ENCODE results near the gene CD177.
"Not testable (repeated sequence)": the region's sequence is repeated elsewhere in the genome, so short reads cannot be mapped to it uniquely, and the experiment has no call there.

Gene CD177

DNA sequence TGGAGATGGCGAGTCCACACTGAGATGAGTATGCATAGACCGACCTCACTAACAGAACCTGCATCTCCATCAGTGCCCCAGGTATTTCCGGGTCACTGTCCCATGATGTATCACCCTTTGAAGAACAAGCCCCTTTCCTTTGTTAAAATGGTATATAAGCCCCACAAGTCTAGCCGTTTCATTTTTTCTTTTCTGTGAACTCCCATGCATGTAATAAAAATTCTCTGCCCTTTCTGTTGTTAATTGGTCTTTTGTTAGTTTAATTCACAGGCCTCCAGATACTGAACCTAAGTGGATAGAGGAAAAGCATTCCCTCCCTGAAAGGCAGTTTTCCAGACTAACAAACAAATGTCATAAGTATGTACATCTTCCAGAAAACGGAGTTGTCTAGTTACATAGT lies 15.0 kb upstream of the CD177 start:
- H3K9me3 ChIP-seq (ENCODE audit: insufficient read depth, low read length), result no peaks in the 10 kb centered on the region
- TF ChIP-seq ZNF274 (IDR thresholded peaks at IDR 0.05; ENCODE audit: low read depth, low read length) (no peak), SUZ12 (IDR thresholded peaks at IDR 0.05; ENCODE audit: extremely low read depth, insufficient read depth, insufficient read length) (no peak), YY1 (IDR thresholded peaks at IDR 0.05; ENCODE audit: insufficient read depth, insufficient read length) (no peak)
- no peaks in the 10 kb centered on the region for H3K27me3 ChIP-seq (ENCODE audit: insufficient read depth, insufficient read length)
- H3K36me3 ChIP-seq (ENCODE audit: insufficient read depth, insufficient read length, low read length), result no peaks in the 10 kb centered on the region
- H3K4me3 ChIP-seq (ENCODE audit: insufficient read length, low read depth), result no peak overlapping the region
- no peak for DNase-seq (ENCODE audit: low read depth, low spot score)
- no peaks in the 10 kb centered on the region for H3K4me1 ChIP-seq (ENCODE audit: insufficient read depth, insufficient read length)
- no peak overlapping the region for H3K9ac ChIP-seq (ENCODE audit: insufficient read length, low read depth)

DNA sequence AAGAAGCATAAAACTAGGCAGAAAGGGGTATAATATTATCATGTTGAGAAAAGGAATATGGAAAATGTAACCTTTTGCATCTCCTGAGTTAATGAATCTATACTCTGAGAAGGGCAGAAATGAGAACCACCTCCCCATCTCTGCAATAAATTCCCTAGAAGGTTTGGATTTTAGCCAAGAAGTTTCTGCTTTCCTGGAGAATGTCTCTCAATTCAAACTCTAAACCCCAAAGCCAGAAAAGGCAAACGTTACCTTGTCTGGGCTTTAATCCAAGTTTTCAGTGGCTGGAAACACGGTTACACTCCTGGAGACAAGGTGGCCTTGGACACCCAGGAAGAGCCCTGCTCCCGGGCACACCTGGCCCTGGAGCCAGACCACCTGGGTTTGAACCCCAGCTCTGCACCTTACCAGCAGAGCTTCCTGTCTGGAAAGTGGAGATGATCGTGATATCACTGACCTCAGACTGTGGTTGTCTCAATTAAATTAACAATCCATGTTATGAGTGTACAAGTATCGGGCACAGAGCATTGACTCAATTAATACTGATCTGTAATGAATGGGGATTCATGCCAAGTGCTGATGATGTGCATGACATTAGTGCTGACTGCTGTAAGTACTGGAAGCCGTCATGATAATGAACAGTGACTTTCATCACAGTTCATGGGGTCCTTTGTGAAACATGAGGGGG lies 14.1 kb upstream of the CD177 start:
- not testable (repeated sequence) for H3K27me3 ChIP-seq (ENCODE audit: insufficient read depth, insufficient read length); H3K36me3 ChIP-seq (ENCODE audit: insufficient read depth, insufficient read length, low read length); H3K9ac ChIP-seq (ENCODE audit: insufficient read length, low read depth); DNase-seq (ENCODE audit: low read depth, low spot score); H3K4me3 ChIP-seq (ENCODE audit: insufficient read length, low read depth); H3K4me1 ChIP-seq (ENCODE audit: insufficient read depth, insufficient read length); H3K9me3 ChIP-seq (ENCODE audit: insufficient read depth, low read length)

DNA sequence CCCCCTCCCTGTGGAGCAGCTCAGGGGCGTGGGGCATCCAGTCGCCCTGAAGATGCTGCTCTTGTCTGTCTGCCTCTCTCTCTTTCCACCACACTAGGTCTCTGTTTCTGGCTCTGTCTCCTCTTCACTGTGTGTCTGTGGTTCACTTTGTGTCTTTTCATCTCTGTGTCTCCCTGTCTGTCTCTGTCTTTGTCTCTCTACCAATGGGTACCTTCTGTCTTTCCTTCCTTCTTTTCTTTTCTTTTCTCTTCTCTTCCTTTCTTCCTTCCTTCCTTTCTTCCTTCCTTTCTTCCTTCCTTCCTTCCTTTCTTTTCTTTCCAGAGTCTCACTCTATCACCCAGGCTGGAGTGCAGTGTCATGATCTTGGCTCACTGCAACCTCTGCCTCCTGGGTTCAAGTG lies 13.4 kb upstream of the CD177 start:
- not testable (repeated sequence) for H3K9ac ChIP-seq (ENCODE audit: insufficient read length, low read depth); H3K27me3 ChIP-seq (ENCODE audit: insufficient read depth, insufficient read length); DNase-seq (ENCODE audit: low read depth, low spot score); H3K9me3 ChIP-seq (ENCODE audit: insufficient read depth, low read length); H3K4me3 ChIP-seq (ENCODE audit: insufficient read length, low read depth); H3K36me3 ChIP-seq (ENCODE audit: insufficient read depth, insufficient read length, low read length); H3K4me1 ChIP-seq (ENCODE audit: insufficient read depth, insufficient read length)

DNA sequence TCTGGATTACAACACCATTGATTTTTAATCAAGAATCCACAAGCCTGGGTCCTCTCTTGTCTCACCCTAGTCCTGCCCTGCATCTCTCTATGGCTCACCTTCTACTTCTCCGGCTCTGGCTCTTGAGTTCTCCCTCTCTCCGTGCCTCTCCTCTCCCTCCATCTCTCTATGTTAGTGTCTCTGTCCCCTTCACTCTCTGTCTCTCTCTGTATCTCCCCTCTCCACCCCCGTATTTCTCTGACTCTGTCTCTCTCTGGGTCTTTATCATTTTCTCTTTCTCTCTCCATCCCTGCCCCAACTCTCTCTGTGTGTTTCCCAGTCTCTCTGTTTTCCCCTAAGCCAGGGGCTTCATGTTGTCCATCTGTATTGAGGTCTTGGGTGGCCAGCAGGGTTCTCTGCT lies 12.4 kb upstream of the CD177 start:
- not testable (repeated sequence) for H3K4me3 ChIP-seq (ENCODE audit: insufficient read length, low read depth); DNase-seq (ENCODE audit: low read depth, low spot score); H3K9ac ChIP-seq (ENCODE audit: insufficient read length, low read depth); H3K36me3 ChIP-seq (ENCODE audit: insufficient read depth, insufficient read length, low read length); H3K27me3 ChIP-seq (ENCODE audit: insufficient read depth, insufficient read length); H3K4me1 ChIP-seq (ENCODE audit: insufficient read depth, insufficient read length); H3K9me3 ChIP-seq (ENCODE audit: insufficient read depth, low read length)

DNA sequence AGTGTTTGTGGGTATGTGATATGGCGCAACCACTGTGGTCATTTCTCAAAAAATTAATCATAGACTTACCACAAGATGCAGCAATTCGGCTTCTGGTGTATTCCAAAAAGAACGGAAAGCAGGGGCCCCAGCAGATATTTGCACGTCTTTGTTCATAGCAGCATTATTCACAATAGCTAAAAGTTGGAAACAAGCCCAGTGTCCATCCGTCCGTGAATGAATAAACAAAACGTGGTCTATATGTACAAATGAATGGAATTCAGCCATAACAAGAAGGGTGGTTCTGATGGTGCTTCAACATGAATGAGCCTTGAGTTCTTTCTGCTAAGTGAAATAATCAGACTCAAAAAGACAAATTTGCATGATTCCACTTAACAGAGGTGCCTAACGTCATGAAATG lies 11.4 kb upstream of the CD177 start:
- H3K4me1 ChIP-seq (ENCODE audit: insufficient read depth, insufficient read length); H3K9ac ChIP-seq (ENCODE audit: insufficient read length, low read depth); H3K4me3 ChIP-seq (ENCODE audit: insufficient read length, low read depth); H3K9me3 ChIP-seq (ENCODE audit: insufficient read depth, low read length); H3K27me3 ChIP-seq (ENCODE audit: insufficient read depth, insufficient read length); DNase-seq (ENCODE audit: low read depth, low spot score); H3K36me3 ChIP-seq (ENCODE audit: insufficient read depth, insufficient read length, low read length): not testable (repeated sequence)

DNA sequence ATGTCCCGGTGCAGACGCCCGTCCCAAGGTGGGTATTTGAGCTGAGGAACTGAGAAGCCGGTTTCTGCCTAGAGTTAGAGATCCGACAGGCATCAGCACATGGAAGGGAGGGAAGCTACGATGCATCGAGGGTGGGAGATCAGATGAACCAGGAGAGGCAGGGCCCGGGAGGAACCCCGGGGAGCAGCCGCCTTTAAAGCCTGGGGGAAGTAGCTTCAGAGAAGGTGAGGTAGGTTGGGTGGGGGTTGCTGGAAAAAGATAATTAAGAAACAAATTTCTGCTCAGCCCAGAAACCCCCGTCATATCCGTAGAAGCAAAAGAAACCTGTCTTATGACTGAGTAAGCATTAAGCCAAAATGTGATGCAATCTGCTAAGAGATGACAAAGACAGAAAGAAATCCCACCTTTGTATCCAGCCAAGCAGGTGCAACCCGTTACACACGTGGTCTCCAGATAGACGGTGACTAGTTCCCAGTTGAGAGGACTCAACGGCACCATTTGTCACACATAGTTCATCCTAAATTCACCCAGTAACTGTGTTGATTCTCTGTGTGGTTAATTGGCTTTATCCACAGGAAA lies 9.1 kb upstream of the CD177 start:
- not testable (repeated sequence) for H3K36me3 ChIP-seq (ENCODE audit: insufficient read depth, insufficient read length, low read length); H3K4me3 ChIP-seq (ENCODE audit: insufficient read length, low read depth); H3K27me3 ChIP-seq (ENCODE audit: insufficient read depth, insufficient read length); H3K9me3 ChIP-seq (ENCODE audit: insufficient read depth, low read length); H3K4me1 ChIP-seq (ENCODE audit: insufficient read depth, insufficient read length); H3K9ac ChIP-seq (ENCODE audit: insufficient read length, low read depth); DNase-seq (ENCODE audit: low read depth, low spot score)

DNA sequence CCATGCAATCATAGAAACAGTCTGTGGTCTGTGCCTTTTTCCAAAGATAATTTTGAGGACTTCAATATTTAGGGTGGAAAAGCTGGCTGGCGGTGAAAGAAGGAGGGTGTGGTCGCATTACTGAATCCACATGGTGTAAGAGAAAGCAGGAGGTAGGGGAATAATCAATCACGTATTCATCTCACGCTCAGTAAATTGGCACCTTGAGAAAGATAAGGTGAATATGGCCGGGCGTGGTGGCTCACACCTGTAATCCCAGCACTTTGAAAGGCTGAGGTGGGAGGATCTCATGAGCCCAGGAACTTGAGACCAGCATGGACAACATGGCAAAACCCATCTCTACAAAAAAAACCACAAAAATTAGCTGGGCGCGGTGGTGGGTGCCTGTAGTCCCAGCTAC lies 3.7 kb upstream of the CD177 start:
- not testable (repeated sequence) for DNase-seq (ENCODE audit: low read depth, low spot score); H3K27me3 ChIP-seq (ENCODE audit: insufficient read depth, insufficient read length); H3K9me3 ChIP-seq (ENCODE audit: insufficient read depth, low read length); H3K4me1 ChIP-seq (ENCODE audit: insufficient read depth, insufficient read length); H3K36me3 ChIP-seq (ENCODE audit: insufficient read depth, insufficient read length, low read length); H3K4me3 ChIP-seq (ENCODE audit: insufficient read length, low read depth); H3K9ac ChIP-seq (ENCODE audit: insufficient read length, low read depth)

DNA sequence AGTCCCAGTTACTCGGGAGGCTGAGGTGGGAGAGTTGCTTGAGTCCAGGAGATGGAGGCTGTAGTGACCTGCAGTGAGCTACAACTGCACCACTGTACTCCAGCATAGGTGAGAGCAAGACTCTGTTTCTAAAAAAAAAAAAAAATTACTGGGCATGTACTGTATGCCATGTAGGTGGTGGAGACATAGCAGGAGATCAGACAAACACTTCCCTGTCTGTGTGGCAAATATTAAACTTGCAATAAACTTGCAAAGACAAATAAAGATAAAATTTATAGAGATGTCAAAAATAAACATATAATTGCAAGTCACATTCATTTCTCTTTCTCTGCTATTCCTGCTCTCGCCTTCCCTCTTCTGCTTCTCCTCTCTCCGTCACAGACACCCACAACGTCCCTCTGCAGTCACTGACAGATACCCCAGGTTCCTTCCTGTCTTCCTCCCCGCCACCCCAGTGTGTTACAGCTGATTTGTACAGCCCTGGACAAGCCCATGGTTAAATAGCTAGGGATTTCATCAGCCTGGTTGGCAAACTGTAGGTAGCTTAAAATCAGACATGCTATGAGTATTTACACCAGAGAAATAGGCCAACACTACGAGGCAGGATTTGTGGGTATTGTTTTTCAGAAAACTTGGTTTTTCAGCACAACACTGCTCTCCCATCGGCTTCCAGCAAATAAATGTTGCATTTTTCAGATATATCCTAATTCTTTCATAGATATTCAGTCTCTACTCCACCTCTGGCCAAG lies 1.3 kb upstream of the CD177 start:
- no peaks in the 10 kb centered on the region for H3K27me3 ChIP-seq (ENCODE audit: insufficient read depth, insufficient read length)
- no peak overlapping the region for H3K4me3 ChIP-seq (ENCODE audit: insufficient read length, low read depth)
- peaks cover 5% of the 10 kb centered on the region; the same call in 1 of the 2 replicates for H3K9me3 ChIP-seq (ENCODE audit: insufficient read depth, low read length)
- TF ChIP-seq YY1 (IDR thresholded peaks at IDR 0.05; ENCODE audit: insufficient read depth, insufficient read length) (no peak), SUZ12 (IDR thresholded peaks at IDR 0.05; ENCODE audit: extremely low read depth, insufficient read depth, insufficient read length) (no peak), ZNF274 (IDR thresholded peaks at IDR 0.05; ENCODE audit: low read depth, low read length) (no peak)
- H3K9ac ChIP-seq (ENCODE audit: insufficient read length, low read depth), result no peak overlapping the region
- no peak for DNase-seq (ENCODE audit: low read depth, low spot score)
- peaks cover 2% of the 10 kb centered on the region for H3K4me1 ChIP-seq (ENCODE audit: insufficient read depth, insufficient read length)
- no peaks in the 10 kb centered on the region for H3K36me3 ChIP-seq (ENCODE audit: insufficient read depth, insufficient read length, low read length)

All from NT2/D1 (cell line).